Mesenchymal stem cell (in vitro differentiated cells and primary cell): ENCODE measurements around the gene WEE2.

ENCODE experiments used
- DNase-seq: peaks from one replicate; pipeline ENCODE4 v3.0.0-alpha.2; 2013
- H2AFZ ChIP-seq: one replicate; pipeline ENCODE4 v1.6.1; 2013; ENCODE audit warnings: low read depth, mild to moderate bottlenecking, control low read depth, inconsistent platforms, low read length, moderate library complexity
- H2AK5ac ChIP-seq: 2 replicates; pipeline ENCODE4 v1.6.1; 2013; ENCODE audit warnings: low read length, moderate library complexity, mild to moderate bottlenecking, inconsistent platforms; ENCODE audit not compliant: severe bottlenecking
- H2BK120ac ChIP-seq: one replicate; pipeline ENCODE4 v1.6.1; 2013; ENCODE audit warnings: low read depth, mild to moderate bottlenecking, inconsistent platforms, low read length, moderate library complexity
- H2BK12ac ChIP-seq, 2 experiments: one replicate each; pipeline ENCODE4 v1.6.1; 2013; ENCODE audit warnings: inconsistent platforms in 2 of 2, low read length in 2 of 2, mild to moderate bottlenecking in 2 of 2, moderate library complexity in 2 of 2, control low read depth in 1 of 2
- H2BK15ac ChIP-seq: one replicate; pipeline ENCODE4 v1.6.1; 2013; ENCODE audit warnings: mild to moderate bottlenecking, low read depth, inconsistent platforms; ENCODE audit not compliant: poor library complexity, severe bottlenecking
- H2BK5ac ChIP-seq: 2 replicates; pipeline ENCODE4 v1.6.1; 2013; ENCODE audit warnings: low read depth, mild to moderate bottlenecking, low read length, control low read depth, inconsistent platforms; ENCODE audit not compliant: poor library complexity, severe bottlenecking
- H3K14ac ChIP-seq, 2 experiments: one replicate each; pipeline ENCODE4 v1.6.1; 2013; ENCODE audit warnings: inconsistent platforms in 2 of 2, low read length in 2 of 2, control low read depth in 1 of 2, mild to moderate bottlenecking in 1 of 2, moderate library complexity in 1 of 2
- H3K18ac ChIP-seq, 2 experiments: one replicate each; pipeline ENCODE4 v1.6.1; 2013; ENCODE audit warnings: inconsistent platforms in 2 of 2, low read length in 2 of 2, control low read depth in 1 of 2, low read depth in 1 of 2, mild to moderate bottlenecking in 1 of 2
- H3K23ac ChIP-seq, 2 experiments: one replicate each; pipeline ENCODE4 v1.6.1; 2013; ENCODE audit warnings: inconsistent platforms in 2 of 2, low read length in 2 of 2, mild to moderate bottlenecking in 2 of 2, moderate library complexity in 2 of 2, control low read depth in 1 of 2
- H3K27ac ChIP-seq: 2 replicates; pipeline ENCODE4 v1.5.1; 2013; ENCODE audit warnings: mild to moderate bottlenecking, moderate library complexity, low read length, control low read depth, inconsistent platforms; ENCODE audit not compliant: poor library complexity, severe bottlenecking
- H3K27me3 ChIP-seq, 2 experiments: 2 replicates each; pipeline versions ENCODE4 v1.6.1 to v1.7.0; 2013; ENCODE audit warnings: low read length in 2 of 2, mild to moderate bottlenecking in 2 of 2, moderate library complexity in 2 of 2, control low read depth in 1 of 2, inconsistent platforms in 1 of 2; ENCODE audit not compliant: control insufficient read depth in 1 of 2, insufficient read depth in 1 of 2
- H3K36me3 ChIP-seq, 2 experiments: 2 replicates each; pipeline versions ENCODE4 v1.6.1 to v1.7.0; 2013; ENCODE audit warnings: low read length in 2 of 2, control low read depth in 1 of 2, inconsistent platforms in 1 of 2, low read depth in 1 of 2, mild to moderate bottlenecking in 1 of 2; ENCODE audit not compliant: insufficient read depth in 2 of 2, control insufficient read depth in 1 of 2
- H3K4ac ChIP-seq, 2 experiments: one replicate each; pipeline ENCODE4 v1.6.1; 2013; ENCODE audit warnings: inconsistent platforms in 2 of 2, low read length in 2 of 2, mild to moderate bottlenecking in 2 of 2, moderate library complexity in 2 of 2, control low read depth in 1 of 2, low read depth in 1 of 2
- H3K4me1 ChIP-seq: 2 replicates; pipeline ENCODE4 v1.6.1; 2013; ENCODE audit warnings: low read depth, low read length, control low read depth; ENCODE audit not compliant: control insufficient read depth, insufficient read depth
- H3K4me2 ChIP-seq: 2 replicates; pipeline ENCODE4 v1.6.1; 2013; ENCODE audit warnings: low read length, mild to moderate bottlenecking, inconsistent platforms; ENCODE audit not compliant: poor library complexity, severe bottlenecking
- H3K4me3 ChIP-seq, 2 experiments: 2 replicates each; pipeline versions ENCODE4 v1.5.1 to v1.7.0; 2013; ENCODE audit warnings: low read length in 2 of 2, mild to moderate bottlenecking in 2 of 2, control low read depth in 1 of 2, low read depth in 1 of 2; ENCODE audit not compliant: insufficient read depth in 1 of 2
- H3K79me1 ChIP-seq: replicated peaks from 2 replicates; pipeline ENCODE4 v1.6.1; 2013; ENCODE audit warnings: mild to moderate bottlenecking, control low read depth, low read length, inconsistent platforms; ENCODE audit not compliant: poor library complexity, severe bottlenecking
- H3K9ac ChIP-seq: 2 replicates; pipeline ENCODE4 v1.7.0; 2013; ENCODE audit warnings: mild to moderate bottlenecking, low read length, moderate library complexity
- H3K9me3 ChIP-seq: 2 replicates; pipeline ENCODE4 v1.7.0; 2013; ENCODE audit warnings: mild to moderate bottlenecking, low read length; ENCODE audit not compliant: control insufficient read depth
- H4K8ac ChIP-seq: one replicate; pipeline ENCODE4 v1.6.1; 2013; ENCODE audit warnings: inconsistent platforms, mild to moderate bottlenecking, low read length, moderate library complexity
- H4K91ac ChIP-seq: one replicate; pipeline ENCODE4 v1.6.1; 2013; ENCODE audit warnings: mild to moderate bottlenecking, low read length, inconsistent platforms
- WGBS: methylation state at CpG from one replicate; pipeline ENCODE4 v1.1.7; 2013; ENCODE audit warnings: mixed read lengths; 5-methylcytosine and 5-hydroxymethylcytosine counted together

Gene WEE2

GRCh38 chr7:141675436-141676215, 32.5 kb upstream of the WEE2 start:
- Histone ChIP-seq H3K23ac (no peak overlapping the region), H2BK120ac (no peak overlapping the region), H2AK5ac (no peak overlapping the region), H4K91ac (no peak overlapping the region), H4K8ac (no peak overlapping the region), H3K14ac (no peak overlapping the region), H2BK12ac (no peak overlapping the region), H3K4me1 (no peaks in the 10 kb centered on the region), H2BK5ac (no peak overlapping the region), H3K9ac (no peak overlapping the region), H3K18ac (no peak overlapping the region), H3K36me3 (peaks cover 3 to 10% of the 10 kb centered on the region in 2 experiments), H3K4ac (no peak overlapping the region), H2BK15ac (no peak overlapping the region), H3K27ac (no peak overlapping the region), H3K4me3 (no peak overlapping the region), H2AFZ (no peak overlapping the region), H3K9me3 (peaks cover 3% of the 10 kb centered on the region), H3K27me3 (no peaks in the 10 kb centered on the region), H3K4me2 (no peak overlapping the region), H3K79me1 (peaks cover 4% of the 10 kb centered on the region)
- 87% methylated on average over 5 of the region's 6 CpGs for WGBS
- DNase-seq = no peak

DNA sequence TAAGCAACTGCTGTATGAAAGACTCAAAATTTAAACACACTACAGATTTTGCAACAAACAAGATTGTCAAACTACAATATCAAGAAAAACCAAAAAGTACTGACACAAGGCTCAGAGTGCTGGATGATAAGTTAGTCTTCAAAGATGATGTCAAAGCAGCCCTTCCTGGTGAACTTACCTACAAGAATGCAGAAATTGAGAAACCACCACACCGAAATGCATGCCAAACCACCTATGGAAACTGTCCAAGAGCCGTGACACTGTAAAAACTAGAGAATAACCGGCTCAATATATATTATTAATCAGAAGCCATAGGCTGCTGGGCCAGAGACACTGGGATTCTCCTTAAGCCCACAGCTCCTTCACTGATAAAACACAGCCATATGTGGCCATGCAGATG, 31.5 kb upstream of the WEE2 start:
- no peak overlapping the region for H3K4ac ChIP-seq
- H2AK5ac ChIP-seq = no peak overlapping the region
- H4K91ac ChIP-seq = no peak overlapping the region
- no peak overlapping the region for H4K8ac ChIP-seq
- no peak overlapping the region for H2BK5ac ChIP-seq
- peaks cover 1 to 10% of the 10 kb centered on the region in 2 experiments for H3K36me3 ChIP-seq
- H3K27me3 ChIP-seq = no peaks in the 10 kb centered on the region
- H2BK120ac ChIP-seq = no peak overlapping the region
- no peak overlapping the region for H3K9ac ChIP-seq
- no peak overlapping the region for H2BK12ac ChIP-seq
- no peak for DNase-seq
- no peak overlapping the region for H3K4me2 ChIP-seq
- no peaks in the 10 kb centered on the region for H3K4me1 ChIP-seq
- no peak overlapping the region for H3K23ac ChIP-seq
- H3K18ac ChIP-seq = no peak overlapping the region
- H3K9me3 ChIP-seq = peaks cover 3% of the 10 kb centered on the region
- H2AFZ ChIP-seq = no peak overlapping the region
- WGBS = 97% methylated on average over 3 of the region's 3 CpGs
- H2BK15ac ChIP-seq = no peak overlapping the region
- peaks cover 4% of the 10 kb centered on the region for H3K79me1 ChIP-seq
- no peak overlapping the region for H3K4me3 ChIP-seq
- no peak overlapping the region for H3K14ac ChIP-seq
- H3K27ac ChIP-seq = no peak overlapping the region

GRCh38 chr7:141679014-141679413, 29.1 kb upstream of the WEE2 start:
- peaks cover 7 to 10% of the 10 kb centered on the region in 2 experiments for H3K36me3 ChIP-seq
- H3K23ac ChIP-seq = no peak overlapping the region
- no peak overlapping the region for H3K4ac ChIP-seq
- no peak overlapping the region for H3K4me3 ChIP-seq
- H3K18ac ChIP-seq = no peak overlapping the region
- no peak overlapping the region for H3K14ac ChIP-seq
- H2AFZ ChIP-seq = no peak overlapping the region
- no peak overlapping the region for H2BK15ac ChIP-seq
- H4K91ac ChIP-seq = no peak overlapping the region
- no peak overlapping the region for H2BK120ac ChIP-seq
- H3K27me3 ChIP-seq = no peaks in the 10 kb centered on the region
- no peak overlapping the region for H2BK12ac ChIP-seq
- H2AK5ac ChIP-seq = no peak overlapping the region
- no peaks in the 10 kb centered on the region for H3K4me1 ChIP-seq
- DNase-seq = no peak
- peaks cover 2% of the 10 kb centered on the region for H3K79me1 ChIP-seq
- H3K9me3 ChIP-seq = no peaks in the 10 kb centered on the region
- H4K8ac ChIP-seq = no peak overlapping the region
- H3K27ac ChIP-seq = no peak overlapping the region
- H2BK5ac ChIP-seq = no peak overlapping the region
- H3K4me2 ChIP-seq = no peak overlapping the region
- H3K9ac ChIP-seq = no peak overlapping the region

DNA sequence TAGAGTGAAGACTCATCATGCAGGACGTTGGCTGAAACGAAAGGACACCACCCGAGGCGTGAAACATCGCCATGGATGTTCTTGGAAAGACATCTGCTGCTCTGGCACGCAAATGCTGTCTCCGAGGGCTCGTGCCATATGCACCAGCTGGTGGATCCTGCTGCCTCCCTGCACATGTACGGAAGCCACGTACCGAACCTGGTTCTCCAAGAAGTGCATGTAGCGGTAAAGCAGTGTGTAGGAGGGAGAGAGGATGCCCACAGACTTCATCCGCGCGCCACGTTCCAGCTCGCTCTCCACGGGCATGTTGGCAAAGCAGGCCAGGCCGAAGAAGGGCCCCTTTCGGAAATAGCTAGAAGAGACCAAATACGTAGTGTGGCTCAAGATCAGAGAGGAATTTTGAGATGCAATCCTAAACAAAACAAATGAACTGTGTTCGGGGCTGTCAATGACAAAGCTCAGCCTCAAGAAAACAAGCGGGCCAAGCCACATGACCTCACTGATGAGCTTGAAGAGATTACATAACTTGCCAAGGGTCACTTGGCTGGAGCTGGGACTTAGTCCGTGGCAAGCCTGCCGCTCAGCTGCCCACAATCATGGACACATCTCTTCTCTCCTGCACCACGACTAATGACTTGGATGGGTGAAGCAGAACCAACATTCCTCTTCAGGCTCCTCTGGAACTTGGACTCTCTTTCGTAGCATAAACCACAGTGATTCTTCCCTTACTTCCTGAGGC, 22.7 kb upstream of the WEE2 start:
- Histone ChIP-seq H2BK12ac (no peak overlapping the region), H3K27me3 (no peaks in the 10 kb centered on the region), H3K27ac (no peak overlapping the region), H2AK5ac (no peak overlapping the region), H3K9ac (no peak overlapping the region), H3K23ac (no peak overlapping the region), H2BK15ac (no peak overlapping the region), H2BK5ac (no peak overlapping the region), H3K4me3 (no peak overlapping the region), H3K79me1 (peaks cover 11% of the 10 kb centered on the region), H3K4me1 (no peaks in the 10 kb centered on the region), H2BK120ac (no peak overlapping the region), H2AFZ (no peak overlapping the region), H3K14ac (no peak overlapping the region), H3K9me3 (no peaks in the 10 kb centered on the region), H3K4me2 (no peak overlapping the region), H3K18ac (no peak overlapping the region), H4K8ac (no peak overlapping the region), H4K91ac (no peak overlapping the region), H3K36me3 (peaks cover 8 to 15% of the 10 kb centered on the region in 2 experiments), H3K4ac (no peak overlapping the region)
- 96% methylated on average over 27 of the region's 27 CpGs for WGBS
- DNase-seq = no peak
